ENCODE data around the gene RBM24. TPM values are rescaled to one million over a fixed set of nuclear protein-coding genes. Genes with fewer than 3 reads are reported as not detected.

RBM24 gene
- total RNA-seq, 1 experiment from 2014 or later: 0.48 TPM

DNA sequence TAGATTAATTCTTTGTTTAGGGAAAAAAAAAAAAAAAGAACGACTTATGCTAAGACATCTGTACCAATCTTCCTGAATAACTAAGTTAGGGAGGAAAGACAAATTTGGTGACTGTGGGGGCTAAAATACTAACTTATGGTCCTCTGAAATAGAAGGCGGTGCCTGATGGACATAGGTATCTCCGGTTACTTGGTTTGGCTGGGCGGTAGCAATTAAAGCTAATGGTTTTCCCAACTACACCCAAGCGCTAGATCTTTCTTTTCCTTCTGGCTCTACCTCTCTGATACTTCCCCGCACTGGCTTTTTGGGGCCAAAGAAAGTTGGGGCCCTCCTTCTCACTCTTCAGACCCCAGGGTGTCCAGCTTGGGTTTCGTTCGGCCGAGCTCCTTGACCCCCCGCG lies 1.0 kb upstream of the RBM24 start:
- Histone ChIP-seq H3K9ac (ENCODE audit: extremely low read depth, insufficient read length, low read length) (no peak overlapping the region), H3K4ac (ENCODE audit: low read depth, low read length) (no peak overlapping the region), H3K4me2 (ENCODE audit: insufficient read depth, insufficient read length, low read length) (peak overlapping the region; percentile 82), H3K79me1 (ENCODE audit: insufficient read depth, low read depth, low read length, poor library complexity, severe bottlenecking) (no peaks in the 10 kb centered on the region), H2BK5ac (ENCODE audit: insufficient read length, low read length) (no peak overlapping the region), H2BK15ac (ENCODE audit: low read depth, low read length) (no peak overlapping the region), H3K79me2 (ENCODE audit: insufficient read depth, low read length) (no peaks in the 10 kb centered on the region), H4K20me1 (ENCODE audit: control insufficient read depth, insufficient read depth, insufficient read length) (no peaks in the 10 kb centered on the region), H3K56ac (ENCODE audit: insufficient read length, low read depth, low read length) (no peak overlapping the region), H4K91ac (ENCODE audit: insufficient read length, low read depth, low read length) (no peak overlapping the region), H2AFZ (ENCODE audit: low read length) (no peak overlapping the region), H3K14ac (ENCODE audit: insufficient read depth, low read length) (no peak overlapping the region), H3K4me1 (ENCODE audit: insufficient read depth, low read length) (no peaks in the 10 kb centered on the region; the same call in 1 of the 2 replicates), H3K9me3 (ENCODE audit: control insufficient read depth, low read depth, low read length) (no peaks in the 10 kb centered on the region), H3K23me2 (ENCODE audit: insufficient read length, low read depth, low read length, poor library complexity, severe bottlenecking) (peaks cover 13% of the 10 kb centered on the region), H3K27me3 (ENCODE audit: insufficient read depth, low read length) (peaks cover 35% of the 10 kb centered on the region), H2BK12ac (ENCODE audit: insufficient read length, low read depth, low read length) (no peak overlapping the region), H4K8ac (replicated peaks; ENCODE audit: insufficient read length, low read depth, low read length) (no peak overlapping the region), H2AK5ac (ENCODE audit: insufficient read length, low read length) (no peak overlapping the region), H3T11ph (ENCODE audit: low read length) (no peak overlapping the region), H2BK20ac (ENCODE audit: low read depth, low read length, poor library complexity, severe bottlenecking) (no peak overlapping the region), H2BK120ac (ENCODE audit: low read depth, low read length, poor library complexity, severe bottlenecking) (no peak overlapping the region), H3K18ac (ENCODE audit: insufficient read length, low read depth, low read length) (no peak overlapping the region), H4K5ac (ENCODE audit: insufficient read length, low read depth, low read length) (no peak overlapping the region), H3K23ac (ENCODE audit: insufficient read length, low read depth, low read length) (no peak overlapping the region), H3K27ac (ENCODE audit: insufficient read length, low read depth, low read length) (no peak overlapping the region)
- DNase-seq: no peak
- TF ChIP-seq CTCF (conservative IDR thresholded peaks at IDR 0.05): no peak
- no CpG with 5 or more reads among the region's 11 CpGs for WGBS (ENCODE audit: extremely low coverage, insufficient read length, low lambda C conversion rate)
- Mint-ChIP-seq H3K36me3 (ENCODE audit: insufficient read depth in 1 of 3, low read depth in 3 of 3) (peaks cover 0 to 3% (median 0%) of the 10 kb centered on the region in 3 experiments; a peak in 3 of 7 replicates), H3K4me1 (peaks cover 13 to 31% of the 10 kb centered on the region in 2 experiments), H3K9me3 (no peaks in the 10 kb centered on the region), H3K4me3 (peak overlapping the region; percentile 42 to 76), H3K27ac (no peak overlapping the region), H3K27me3 (ENCODE audit: low read depth) (peaks cover 91% of the 10 kb centered on the region)
